Panc1 (cell line): ENCODE measurements around the gene DCUN1D3. TPM values are rescaled to one million over a fixed set of nuclear protein-coding genes. Genes with fewer than 3 reads are reported as not detected.

Experiments
- ATAC-seq: fragments of 200-7000 bp; cut with Tn5 transposase; 2 replicates; pipeline ENCODE4 v1.9.1; 2020; ENCODE audit warnings: mild to moderate bottlenecking, moderate library complexity
- BruUV-seq: library from RNA; stranded (reverse); fragments of 400-500 nt; replicated peaks from 2 replicates; lab custom pipeline; 2021; lab: Mats Ljungman, UMichigan
- CTCF ChIA-PET: fragments of 300-600 bp; sonication (Branson Sonifier 250); formaldehyde crosslinking; loops from one replicate; lab custom pipeline; 2022; ENCODE audit warnings: antibody characterized with exemption; lab: Charles Lee
- POLR2A ChIA-PET: fragments of 300-600 bp; sonication (Branson Sonifier 250); formaldehyde crosslinking; loops from one replicate; lab custom pipeline; 2022; ENCODE audit warnings: antibody characterized with exemption; lab: Charles Lee
- DNase-seq: peaks from one replicate; pipeline ENCODE4 v3.0.0-alpha.2; 2010; ENCODE audit warnings: low read depth, low spot score
- H3K27ac ChIP-seq: 2 replicates; pipeline ENCODE4 v1.5.1; 2011; ENCODE audit warnings: mild to moderate bottlenecking, low read length, inconsistent platforms
- H3K27me3 ChIP-seq: fragments of 200-500 bp; sonication (Bioruptor generic); 2 replicates; pipeline ENCODE4 v1.6.0; 2014; ENCODE audit warnings: low read length, inconsistent platforms; ENCODE audit not compliant: control insufficient read depth, insufficient read depth
- H3K36me3 ChIP-seq: fragments of 200-500 bp; sonication (Bioruptor generic); 2 replicates; pipeline ENCODE4 v1.5.1; 2014; ENCODE audit warnings: inconsistent platforms, mild to moderate bottlenecking, low read length, moderate library complexity; ENCODE audit not compliant: control insufficient read depth, insufficient read depth
- H3K4me1 ChIP-seq: 2 replicates; pipeline ENCODE4 v1.5.1; 2011; ENCODE audit warnings: inconsistent platforms, mild to moderate bottlenecking, low read length, moderate library complexity; ENCODE audit not compliant: control insufficient read depth, insufficient read depth
- H3K4me3 ChIP-seq, 2 experiments: 2 replicates each; pipeline ENCODE4 v1.5.1; 2011 to 2012; ENCODE audit warnings: low read depth in 2 of 2, low read length in 2 of 2, mild to moderate bottlenecking in 2 of 2, inconsistent platforms in 1 of 2, moderate library complexity in 1 of 2
- H3K9me3 ChIP-seq: fragments of 200-500 bp; sonication (Bioruptor generic); 2 replicates; pipeline ENCODE4 v1.5.1; 2014; ENCODE audit warnings: low read depth, mild to moderate bottlenecking, inconsistent platforms, low read length, moderate library complexity; ENCODE audit not compliant: control insufficient read depth, insufficient read depth
- POLR2AphosphoS5 ChIP-seq: IDR thresholded peaks from 2 replicates; pipeline ENCODE4 v1.6.1; 2012; ENCODE audit warnings: mild to moderate bottlenecking, low read depth, low read length, moderate library complexity
- SIN3A ChIP-seq: IDR thresholded peaks from 2 replicates; pipeline ENCODE4 v1.6.1; 2012; ENCODE audit warnings: low read depth, mild to moderate bottlenecking, low read length, moderate library complexity, borderline replicate concordance; ENCODE audit not compliant: insufficient read depth
- TCF7L2 ChIP-seq: IDR thresholded peaks from 2 replicates; pipeline ENCODE4 v1.6.1; 2011; ENCODE audit warnings: mild to moderate bottlenecking, low read depth, low read length, inconsistent platforms
- in situ Hi-C: cut with HindIII; loops from 2 replicates; pipeline ENCODE4 v1.10.0; 2016; ENCODE audit warnings: low sequenced_read_pairs, low pct_unique_long_range_greater_than_20kb
- intact Hi-C: fragments of 100-400 bp; cut with micrococcal nuclease; formaldehyde crosslinking; loops from one replicate; pipeline ENCODE4 v1.10.0; 2022; ENCODE audit not compliant: unreplicated experiment
- total RNA-seq: library from RNA; stranded (reverse); gene quantifications from one replicate; pipeline ENCODE4 v1.2.1, GENCODE V29; 2021; ENCODE audit not compliant: unreplicated experiment
- TF ChIP-seq, protein P1 (sequence below), 2 experiments: IDR thresholded peaks; 2 replicates each; pipeline ENCODE4 v1.6.1; 2011 to 2012; ENCODE audit warnings: low read depth in 2 of 2, control low read depth in 1 of 2, low read length in 1 of 2, mild to moderate bottlenecking in 1 of 2, moderate library complexity in 1 of 2; ENCODE audit not compliant: insufficient read depth in 1 of 2
- TF ChIP-seq, protein P2 (sequence below): fragments of 450-650 bp; IDR thresholded peaks from 2 replicates; pipeline ENCODE4 v1.5.1; 2017; ENCODE audit warnings: mild to moderate bottlenecking

Gene DCUN1D3
- total RNA-seq, 1 experiment from 2014 or later, result 23.5 TPM

DNA sequence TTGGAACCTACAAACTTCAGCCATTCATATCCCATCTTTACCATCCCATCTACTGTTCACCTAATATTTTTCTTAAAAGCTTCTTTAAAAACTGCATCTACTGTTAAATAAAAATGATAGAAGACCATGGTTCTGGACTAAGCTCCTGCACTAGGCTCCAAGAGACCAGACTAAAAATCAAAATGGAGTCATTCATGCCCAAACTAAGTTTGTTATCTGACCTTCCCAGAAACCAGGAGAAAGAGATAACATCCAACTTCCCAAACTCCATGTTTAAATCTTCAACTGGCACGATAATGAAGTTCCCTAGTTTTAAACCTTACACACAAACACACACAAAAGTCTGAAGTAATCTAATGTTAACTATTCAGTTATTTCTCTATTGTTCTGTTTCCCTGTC is 13.8 kb downstream of the DCUN1D3 start:
- CTCF ChIA-PET, result no interaction called here
- in situ Hi-C loops, result no loop called here
- intact Hi-C loops, result no loop called here

DNA sequence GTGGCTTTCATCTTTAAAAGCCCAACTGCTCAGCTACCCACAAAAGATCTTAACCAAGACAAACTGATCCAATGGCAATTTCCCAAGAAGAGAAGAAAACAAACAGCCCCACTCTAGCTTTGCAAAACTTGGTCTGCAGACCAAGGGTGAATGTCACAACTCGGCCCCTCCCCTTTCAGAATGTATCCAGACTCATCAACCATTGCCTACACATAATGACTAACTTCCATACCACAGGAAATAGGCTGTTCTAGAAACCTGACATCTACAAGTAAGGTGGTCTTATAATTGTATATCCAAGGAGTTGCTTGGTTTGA is 16.0 kb downstream of the DCUN1D3 start:
- POLR2A ChIA-PET, result no interaction called here
- ATAC-seq, result no peak
- Histone ChIP-seq H3K36me3 (no peaks in the 10 kb centered on the region; the same call in 1 of the 2 replicates), H3K27me3 (no peaks in the 10 kb centered on the region), H3K27ac (no peak overlapping the region), H3K4me1 (peaks cover 11% of the 10 kb centered on the region), H3K4me3 (no peak overlapping the region), H3K9me3 (no peaks in the 10 kb centered on the region)
- DNase-seq, result no peak
- intact Hi-C loops (no loop called here), in situ Hi-C loops (no loop called here)
- no TSS peak for BruUV-seq
- TF ChIP-seq, protein P1, sequence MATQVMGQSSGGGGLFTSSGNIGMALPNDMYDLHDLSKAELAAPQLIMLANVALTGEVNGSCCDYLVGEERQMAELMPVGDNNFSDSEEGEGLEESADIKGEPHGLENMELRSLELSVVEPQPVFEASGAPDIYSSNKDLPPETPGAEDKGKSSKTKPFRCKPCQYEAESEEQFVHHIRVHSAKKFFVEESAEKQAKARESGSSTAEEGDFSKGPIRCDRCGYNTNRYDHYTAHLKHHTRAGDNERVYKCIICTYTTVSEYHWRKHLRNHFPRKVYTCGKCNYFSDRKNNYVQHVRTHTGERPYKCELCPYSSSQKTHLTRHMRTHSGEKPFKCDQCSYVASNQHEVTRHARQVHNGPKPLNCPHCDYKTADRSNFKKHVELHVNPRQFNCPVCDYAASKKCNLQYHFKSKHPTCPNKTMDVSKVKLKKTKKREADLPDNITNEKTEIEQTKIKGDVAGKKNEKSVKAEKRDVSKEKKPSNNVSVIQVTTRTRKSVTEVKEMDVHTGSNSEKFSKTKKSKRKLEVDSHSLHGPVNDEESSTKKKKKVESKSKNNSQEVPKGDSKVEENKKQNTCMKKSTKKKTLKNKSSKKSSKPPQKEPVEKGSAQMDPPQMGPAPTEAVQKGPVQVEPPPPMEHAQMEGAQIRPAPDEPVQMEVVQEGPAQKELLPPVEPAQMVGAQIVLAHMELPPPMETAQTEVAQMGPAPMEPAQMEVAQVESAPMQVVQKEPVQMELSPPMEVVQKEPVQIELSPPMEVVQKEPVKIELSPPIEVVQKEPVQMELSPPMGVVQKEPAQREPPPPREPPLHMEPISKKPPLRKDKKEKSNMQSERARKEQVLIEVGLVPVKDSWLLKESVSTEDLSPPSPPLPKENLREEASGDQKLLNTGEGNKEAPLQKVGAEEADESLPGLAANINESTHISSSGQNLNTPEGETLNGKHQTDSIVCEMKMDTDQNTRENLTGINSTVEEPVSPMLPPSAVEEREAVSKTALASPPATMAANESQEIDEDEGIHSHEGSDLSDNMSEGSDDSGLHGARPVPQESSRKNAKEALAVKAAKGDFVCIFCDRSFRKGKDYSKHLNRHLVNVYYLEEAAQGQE (IDR thresholded peaks at IDR 0.05; ENCODE audit: insufficient read depth in 1 of 2, low read depth in 2 of 2, low read length in 1 of 2), result no peak
- TF ChIP-seq TCF7L2 (no peak), SIN3A (no peak), POLR2AphosphoS5 (no peak)
- TF ChIP-seq, protein P2, sequence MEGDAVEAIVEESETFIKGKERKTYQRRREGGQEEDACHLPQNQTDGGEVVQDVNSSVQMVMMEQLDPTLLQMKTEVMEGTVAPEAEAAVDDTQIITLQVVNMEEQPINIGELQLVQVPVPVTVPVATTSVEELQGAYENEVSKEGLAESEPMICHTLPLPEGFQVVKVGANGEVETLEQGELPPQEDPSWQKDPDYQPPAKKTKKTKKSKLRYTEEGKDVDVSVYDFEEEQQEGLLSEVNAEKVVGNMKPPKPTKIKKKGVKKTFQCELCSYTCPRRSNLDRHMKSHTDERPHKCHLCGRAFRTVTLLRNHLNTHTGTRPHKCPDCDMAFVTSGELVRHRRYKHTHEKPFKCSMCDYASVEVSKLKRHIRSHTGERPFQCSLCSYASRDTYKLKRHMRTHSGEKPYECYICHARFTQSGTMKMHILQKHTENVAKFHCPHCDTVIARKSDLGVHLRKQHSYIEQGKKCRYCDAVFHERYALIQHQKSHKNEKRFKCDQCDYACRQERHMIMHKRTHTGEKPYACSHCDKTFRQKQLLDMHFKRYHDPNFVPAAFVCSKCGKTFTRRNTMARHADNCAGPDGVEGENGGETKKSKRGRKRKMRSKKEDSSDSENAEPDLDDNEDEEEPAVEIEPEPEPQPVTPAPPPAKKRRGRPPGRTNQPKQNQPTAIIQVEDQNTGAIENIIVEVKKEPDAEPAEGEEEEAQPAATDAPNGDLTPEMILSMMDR, result no peak
- CTCF ChIA-PET, result no interaction called here

More for the DNA sequence above, 13.8 kb downstream of the DCUN1D3 start:
- ATAC-seq (no peak), DNase-seq (no peak)
- H3K27ac ChIP-seq, result no peak overlapping the region
- no peaks in the 10 kb centered on the region; the same call in 1 of the 2 replicates for H3K36me3 ChIP-seq
- H3K4me1 ChIP-seq, result peaks cover 5% of the 10 kb centered on the region; the same call in 1 of the 2 replicates
- POLR2A ChIA-PET, result no interaction called here
- TF ChIP-seq POLR2AphosphoS5, result no peak
- no peak for TF ChIP-seq SIN3A
- TF ChIP-seq, protein P2, result no peak
- TF ChIP-seq, protein P1 (IDR thresholded peaks at IDR 0.05; ENCODE audit: insufficient read depth in 1 of 2, low read depth in 2 of 2, low read length in 1 of 2), result no peak
- TF ChIP-seq TCF7L2, result no peak
- H3K27me3 ChIP-seq, result no peaks in the 10 kb centered on the region
- no peak overlapping the region for H3K4me3 ChIP-seq
- BruUV-seq, result TSS peak; percentile 4
- no peaks in the 10 kb centered on the region for H3K9me3 ChIP-seq
